IMR-90 (cell line): ENCODE data around the gene PTPRN2. TPM values are rescaled to one million over a fixed set of nuclear protein-coding genes. Genes with fewer than 3 reads are reported as not detected.
"Not testable (repeated sequence)": the region's sequence is repeated elsewhere in the genome, so short reads cannot be mapped to it uniquely, and the experiment has no call there.

Source experiments
- ATAC-seq: fragments of 200-7000 bp; cut with Tn5 transposase; 2 replicates; pipeline ENCODE4 v1.9.1; 2020; ENCODE audit warnings: low read depth, mild to moderate bottlenecking, moderate library complexity
- BruUV-seq: library from RNA; stranded (reverse); fragments of 400-500 nt; replicated peaks from 2 replicates; lab custom pipeline; 2021; lab: Mats Ljungman, UMichigan
- CTCF ChIA-PET: fragments of 300-600 bp; formaldehyde crosslinking; extraction: SDS; loops from one replicate; lab custom pipeline; 2021; ENCODE audit warnings: antibody characterized with exemption; lab: Yijun Ruan, JAX
- POLR2A ChIA-PET: fragments of 300-600 bp; sonication (Branson Sonifier 250); formaldehyde crosslinking; loops from one replicate; lab custom pipeline; 2022; ENCODE audit warnings: antibody characterized with exemption; ENCODE audit not compliant: unreplicated experiment; lab: Charles Lee
- DNase-seq: peaks from one replicate; pipeline ENCODE4 v3.0.0; 2013
- H2AFZ ChIP-seq: replicated peaks from 2 replicates; pipeline ENCODE3; 2013; ENCODE audit warnings: low read length, mild to moderate bottlenecking; ENCODE audit not compliant: poor library complexity
- H2AK5ac ChIP-seq: 2 replicates; pipeline ENCODE4 v1.6.1; 2013; ENCODE audit warnings: low read depth, low read length, inconsistent platforms
- H2AK9ac ChIP-seq: replicated peaks from 2 replicates; pipeline ENCODE3; 2013; ENCODE audit warnings: mild to moderate bottlenecking, low read depth, low read length, moderate library complexity; ENCODE audit not compliant: poor library complexity
- H2BK120ac ChIP-seq: 2 replicates; pipeline ENCODE4 v1.6.1; 2013; ENCODE audit warnings: low read depth, low read length, inconsistent platforms
- H2BK15ac ChIP-seq: 3 replicates; pipeline ENCODE4 v1.6.1; 2013; ENCODE audit warnings: low read depth, low read length, inconsistent platforms
- H2BK20ac ChIP-seq: 2 replicates; pipeline ENCODE4 v1.6.1; 2013; ENCODE audit warnings: low read depth, mild to moderate bottlenecking, inconsistent platforms, low read length, moderate library complexity
- H2BK5ac ChIP-seq: 2 replicates; pipeline ENCODE4 v1.6.1; 2013; ENCODE audit warnings: mild to moderate bottlenecking, low read depth, low read length, inconsistent platforms; ENCODE audit not compliant: poor library complexity, severe bottlenecking
- H3K14ac ChIP-seq: replicated peaks from 2 replicates; pipeline ENCODE4 v1.6.1; 2013; ENCODE audit warnings: low read depth, low read length, inconsistent platforms
- H3K18ac ChIP-seq: 2 replicates; pipeline ENCODE4 v1.6.1; 2013; ENCODE audit warnings: low read depth, low read length, control low read depth
- H3K23ac ChIP-seq: 2 replicates; pipeline ENCODE4 v1.6.1; 2013; ENCODE audit warnings: low read depth, low read length, inconsistent platforms
- H3K27ac ChIP-seq: 2 replicates; pipeline ENCODE4 v1.5.1; 2013; ENCODE audit warnings: mild to moderate bottlenecking, control low read depth, low read length; ENCODE audit not compliant: insufficient read depth
- H3K27me3 ChIP-seq: 2 replicates; pipeline ENCODE4 v1.6.1; 2013; ENCODE audit warnings: low read length; ENCODE audit not compliant: control insufficient read depth, insufficient read depth
- H3K36me3 ChIP-seq: 2 replicates; pipeline ENCODE4 v1.6.1; 2013; ENCODE audit warnings: low read length, mixed read lengths; ENCODE audit not compliant: control insufficient read depth, insufficient read depth
- H3K4ac ChIP-seq: 2 replicates; pipeline ENCODE4 v1.6.1; 2013; ENCODE audit warnings: low read depth, low read length, inconsistent platforms
- H3K4me1 ChIP-seq: 2 replicates; pipeline ENCODE4 v1.6.1; 2013; ENCODE audit warnings: low read length, mixed read lengths; ENCODE audit not compliant: control insufficient read depth, insufficient read depth
- H3K4me2 ChIP-seq: 2 replicates; pipeline ENCODE4 v1.6.1; 2013; ENCODE audit warnings: low read depth, mild to moderate bottlenecking, control low read depth, low read length, moderate library complexity
- H3K4me3 ChIP-seq: 2 replicates; pipeline ENCODE4 v1.5.1; 2013; ENCODE audit warnings: low read depth, mild to moderate bottlenecking, control low read depth, low read length, moderate library complexity; ENCODE audit not compliant: insufficient read depth
- H3K56ac ChIP-seq: 2 replicates; pipeline ENCODE4 v1.6.1; 2013; ENCODE audit warnings: low read length, inconsistent platforms; ENCODE audit not compliant: insufficient read depth; ENCODE audit errors: extremely low read depth
- H3K79me1 ChIP-seq, 2 experiments: 2 replicates each; pipeline ENCODE4 v1.6.1; 2013; ENCODE audit warnings: low read length in 2 of 2, inconsistent platforms in 1 of 2, low read depth in 1 of 2
- H3K9ac ChIP-seq: 2 replicates; pipeline ENCODE4 v1.6.1; 2013; ENCODE audit warnings: low read depth, low read length, control low read depth
- H3K9me1 ChIP-seq: 2 replicates; pipeline ENCODE4 v1.6.1; 2013; ENCODE audit warnings: low read length, inconsistent platforms; ENCODE audit not compliant: insufficient read depth
- H3K9me3 ChIP-seq: 2 replicates; pipeline ENCODE4 v1.6.1; 2013; ENCODE audit warnings: low read length; ENCODE audit not compliant: control insufficient read depth, insufficient read depth
- H4K20me1 ChIP-seq: 2 replicates; pipeline ENCODE4 v1.6.1; 2013; ENCODE audit warnings: low read length, inconsistent platforms; ENCODE audit not compliant: insufficient read depth
- H4K5ac ChIP-seq: 2 replicates; pipeline ENCODE4 v1.6.1; 2013; ENCODE audit warnings: mild to moderate bottlenecking, low read depth, low read length, control low read depth
- H4K8ac ChIP-seq, 2 experiments: 2 replicates each; pipeline ENCODE4 v1.6.1; 2013; ENCODE audit warnings: low read depth in 2 of 2, low read length in 2 of 2, control low read depth in 1 of 2, inconsistent platforms in 1 of 2
- H4K91ac ChIP-seq: 2 replicates; pipeline ENCODE4 v1.6.1; 2013; ENCODE audit warnings: low read depth, low read length, inconsistent platforms; ENCODE audit not compliant: insufficient read depth
- CTCF ChIP-seq: conservative IDR thresholded peaks from 2 replicates; pipeline ENCODE4 v1.5.1; 2012; ENCODE audit warnings: mild to moderate bottlenecking, low read depth, low read length, improper control_type of control experiment
- RFX5 ChIP-seq: IDR thresholded peaks from 2 replicates; pipeline ENCODE4 v1.8.0; 2012; ENCODE audit warnings: low read depth, mild to moderate bottlenecking, low read length, moderate library complexity
- WGBS, 2 experiments: methylation state at CpG; one replicate each; pipeline versions ENCODE4 v1.1.5 to v1.1.7; 2013; ENCODE audit warnings: missing lambda C conversion rate in 2 of 2; ENCODE audit not compliant: insufficient read length in 1 of 2; ENCODE audit errors: extremely low coverage in 2 of 2; 5-methylcytosine and 5-hydroxymethylcytosine counted together
- dilution Hi-C: fragments of 300-500 bp; cut with HindIII; formaldehyde crosslinking; loops from one replicate; pipeline ENCODE4 v1.14.3; 2018; ENCODE audit warnings: low sequenced_read_pairs; ENCODE audit not compliant: unreplicated experiment
- in situ Hi-C: fragments of 300-500 bp; cut with MboI; formaldehyde crosslinking; loops from 3 replicates; pipeline ENCODE4 v1.14.3; 2019; ENCODE audit warnings: low sequenced_read_pairs, inconsistent platforms, mixed read lengths
- intact Hi-C: fragments of 100-400 bp; cut with micrococcal nuclease; formaldehyde crosslinking; loops from 2 replicates; pipeline ENCODE4 v1.10.0; 2022
- polyA plus RNA-seq, 3 experiments: library from polyadenylated mRNA; depleted of rRNA; stranded (reverse); fragments of >200 nt; gene quantifications; 2 replicates each; pipeline ENCODE4 v1.2.3, GENCODE V29; 2012; ENCODE audit warnings: low replicate concordance in 1 of 3
- total RNA-seq: library from RNA; depleted of rRNA; stranded (reverse); fragments of >200 nt; gene quantifications from 2 replicates; pipeline ENCODE4 v1.2.3, GENCODE V29; 2012

The PTPRN2 gene
- total and polyA plus RNA-seq, 2 of the 4 experiments (the other 2 are of a cell fraction): 0.03 TPM; not detected in 1

DNA sequence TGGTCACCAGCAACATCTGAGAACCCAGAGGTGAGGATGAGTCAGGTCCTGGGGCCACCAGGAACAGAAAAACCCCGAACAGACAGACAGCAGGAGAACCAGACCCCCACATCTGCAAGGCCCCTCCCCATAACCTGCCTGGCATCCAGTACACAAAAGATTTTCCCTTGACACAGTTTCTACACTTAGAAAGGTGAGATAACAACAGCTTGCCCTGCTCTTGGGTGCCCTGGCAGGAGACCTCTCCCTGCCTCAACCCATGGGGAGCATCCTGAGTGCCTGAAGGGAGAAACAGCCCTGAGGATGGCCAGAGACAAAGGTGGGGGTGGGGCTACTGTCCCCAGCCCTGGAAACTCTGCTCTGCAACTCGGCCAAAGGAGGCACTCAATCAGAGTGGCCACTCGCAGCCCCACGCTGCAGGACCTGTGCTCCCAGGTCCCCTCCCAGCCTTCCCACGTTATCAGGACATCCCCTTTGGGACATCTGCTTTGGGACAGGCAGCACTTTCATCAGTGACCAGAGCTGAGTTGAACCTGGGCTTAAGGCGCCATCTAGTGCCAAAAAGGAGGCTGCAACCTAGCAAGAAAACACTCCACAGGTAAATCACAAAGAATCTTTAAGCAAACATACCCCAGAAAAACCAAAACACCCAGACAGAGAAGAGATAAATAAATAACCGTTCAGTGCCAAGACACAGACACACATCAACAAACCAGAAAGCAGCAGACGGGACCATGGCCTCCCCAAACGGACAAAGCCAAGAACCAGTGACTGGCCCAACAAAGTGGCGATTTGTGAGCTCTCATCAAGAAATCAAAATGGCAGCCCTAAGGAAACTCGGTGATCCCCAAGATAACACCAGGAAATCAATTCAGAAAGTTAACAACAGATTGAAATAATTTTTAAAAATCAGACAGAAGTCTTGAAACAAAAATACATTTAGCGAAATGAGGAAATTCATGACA, 233.7 kb downstream of the PTPRN2 start:
- no peak overlapping the region for H4K8ac ChIP-seq
- H4K20me1 ChIP-seq: no peaks in the 10 kb centered on the region
- H2BK120ac ChIP-seq: no peak overlapping the region
- CTCF ChIA-PET: interaction anchor here (0.7 kb wide), 1 partner anchor 61 kb away, joined by 3 read pairs; no protein-coding TSS in a partner anchor
- H3K79me1 ChIP-seq: no peaks in the 10 kb centered on the region
- no peak overlapping the region for H2BK5ac ChIP-seq
- no peak overlapping the region for H3K4me3 ChIP-seq
- TF ChIP-seq RFX5: no peak
- 0 out of 2 replicates have a peak, but pooled peaks have one; percentile 2 for TF ChIP-seq CTCF
- no peaks in the 10 kb centered on the region for H3K9me1 ChIP-seq
- no peaks in the 10 kb centered on the region for H3K4me1 ChIP-seq
- no peak overlapping the region for H3K14ac ChIP-seq
- no peak overlapping the region for H2BK15ac ChIP-seq
- no peaks in the 10 kb centered on the region for H3K36me3 ChIP-seq
- in situ Hi-C loops: no loop called here
- no peak overlapping the region for H2AK5ac ChIP-seq
- dilution Hi-C loops: no loop called here
- no peak overlapping the region for H3K27ac ChIP-seq
- no peak overlapping the region for H3K56ac ChIP-seq
- POLR2A ChIA-PET: no interaction called here
- no peaks in the 10 kb centered on the region for H3K27me3 ChIP-seq
- no peak overlapping the region for H3K4me2 ChIP-seq
- H2AK9ac ChIP-seq: no peak overlapping the region
- ATAC-seq: no peak
- H3K18ac ChIP-seq: no peak overlapping the region
- no peak overlapping the region for H3K9ac ChIP-seq
- intact Hi-C loops: no loop called here
- no peak overlapping the region for H2AFZ ChIP-seq
- no TSS peak for BruUV-seq
- H4K5ac ChIP-seq: no peak overlapping the region
- no CpG with 5 or more reads among the region's 12 CpGs for WGBS, 2 experiments
- H3K4ac ChIP-seq: no peak overlapping the region
- no peak for DNase-seq
- H3K23ac ChIP-seq: no peak overlapping the region
- peaks cover 52% of the 10 kb centered on the region for H3K9me3 ChIP-seq
- no peak overlapping the region for H2BK20ac ChIP-seq
- H4K91ac ChIP-seq: no peak overlapping the region

- in situ Hi-C loops, BruUV-seq, H2BK15ac ChIP-seq, H3K23ac ChIP-seq, intact Hi-C loops, H4K20me1 ChIP-seq, H3K4ac ChIP-seq, H2BK5ac ChIP-seq, H3K4me3 ChIP-seq, H2AK5ac ChIP-seq, H3K79me1 ChIP-seq, H3K4me1 ChIP-seq, H3K9me1 ChIP-seq, H3K14ac ChIP-seq, ATAC-seq, H2AK9ac ChIP-seq, H4K91ac ChIP-seq, H3K27ac ChIP-seq, CTCF ChIA-PET, H4K5ac ChIP-seq, H3K56ac ChIP-seq, H3K36me3 ChIP-seq, POLR2A ChIA-PET, DNase-seq, H4K8ac ChIP-seq, H2BK120ac ChIP-seq, H3K9ac ChIP-seq, H3K27me3 ChIP-seq, H2BK20ac ChIP-seq, H2AFZ ChIP-seq, H3K4me2 ChIP-seq, dilution Hi-C loops, H3K18ac ChIP-seq: not testable (repeated sequence)
- H3K9me3 ChIP-seq: peaks cover 43% of the 10 kb centered on the region
- 90% methylated on average over 6 of the region's 30 CpGs; no CpG with 5 or more reads in 1 of the 2 experiments for WGBS, 2 experiments
These were observed 235.5 kb downstream of the PTPRN2 start for GRCh38 chr7:158351899-158352729.
